CD4-positive, alpha-beta T cell treated with Interleukin-15 for 4 hours (primary cell): ENCODE measurements around the gene MAP2K2.

Experiments
- DNase-seq: peaks from one replicate; pipeline ENCODE4 v3.0.0-alpha.2; 2020; ENCODE audit warnings: low spot score

MAP2K2 gene

GRCh38 chr19:4042731-4043082, 81.2 kb downstream of the MAP2K2 start:
- DNase-seq: no peak

- no peak for DNase-seq
Observed at GRCh38 chr19:4042064-4042730, 81.7 kb downstream of the MAP2K2 start.
